Stimulated activated CD8-positive, alpha-beta memory T cell treated with anti-CD3 and anti-CD28 coated beads, Interleukin-4, amount 100 ng/mL, for 4 hours (primary cell): ENCODE data around the gene RRP1.
A peak's percentile ranks its signal among the peaks of the same experiment; 100 is the strongest.

Source experiments
- DNase-seq, 2 donors: peaks; one replicate each; pipeline ENCODE4 v3.0.0-alpha.2; 2020; ENCODE audit warnings: low read depth in 2 of 2, low spot score in 1 of 2

Gene RRP1

GRCh38 chr21:43775795-43776430 is 13.5 kb upstream of the RRP1 start, which contains the start of gene CSTB:
Gene CSTB, minus strand, starts transcription at chr21:43776308. Its CDS starts 39 bp downstream, at chr21:43776269.
- DNase-seq = peak; percentile 61 to 75

DNA sequence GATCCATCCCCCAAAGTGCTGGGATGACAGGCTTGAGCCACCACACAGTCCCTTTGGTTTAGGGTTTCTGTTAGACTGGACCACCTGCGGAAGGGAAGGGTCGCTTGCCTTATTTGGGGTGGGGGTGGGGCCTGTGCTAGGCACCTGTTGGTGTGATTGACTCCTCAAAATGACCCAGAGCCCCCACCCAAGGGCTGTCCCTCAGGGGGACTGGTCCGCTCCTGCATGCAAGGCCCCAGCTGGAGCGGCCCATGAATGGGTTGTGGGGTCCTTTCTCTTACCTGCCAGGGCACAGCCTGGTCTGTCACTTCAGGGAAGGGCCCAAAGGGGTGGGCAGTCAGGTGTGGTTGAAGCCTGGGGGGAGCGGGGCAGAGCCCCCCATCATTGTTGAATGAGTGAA is 11.4 kb upstream of the RRP1 start:
- DNase-seq = no peak

- no peak for DNase-seq
Observed at GRCh38 chr21:43778469-43779335, 10.7 kb upstream of the RRP1 start.

- no peak for DNase-seq
Observed at GRCh38 chr21:43779660-43780059, 9.7 kb upstream of the RRP1 start.

- DNase-seq = no peak
Observed at GRCh38 chr21:43781846-43782245, 7.5 kb upstream of the RRP1 start.

GRCh38 chr21:43782431-43783097 is 6.8 kb upstream of the RRP1 start:
- DNase-seq = no peak

DNA sequence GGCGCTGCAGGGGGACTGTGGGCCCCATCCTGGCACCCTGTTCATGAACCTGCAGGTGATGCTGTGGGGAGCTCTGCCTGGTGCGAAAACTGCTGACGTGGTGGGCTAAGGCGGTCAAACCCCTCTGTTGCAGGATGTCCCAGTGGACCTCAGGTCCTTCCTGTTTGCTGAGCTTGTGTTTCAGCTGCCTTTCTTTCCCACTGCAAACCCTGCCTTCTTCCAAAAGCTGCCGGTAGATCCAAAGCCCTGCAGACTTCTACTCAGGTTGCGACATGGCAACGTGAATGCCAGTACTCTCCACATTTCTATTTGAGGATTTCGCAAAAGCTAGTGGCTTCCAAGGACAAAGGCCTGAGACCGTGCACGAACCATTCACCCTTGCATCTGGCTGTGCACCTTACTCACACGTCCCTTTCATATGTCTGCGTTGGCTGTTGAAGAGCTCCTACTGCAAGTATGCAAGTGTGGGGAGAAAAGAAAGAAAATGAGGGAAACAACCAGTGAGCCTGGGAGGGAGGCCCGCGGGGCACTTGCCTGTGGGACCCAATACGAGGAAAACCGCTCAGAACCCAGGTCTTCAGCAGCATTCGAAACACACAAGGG is 6.2 kb upstream of the RRP1 start:
- no peak for DNase-seq

- DNase-seq = no peak
Observed at GRCh38 chr21:43785134-43785533, 4.2 kb upstream of the RRP1 start.

DNA sequence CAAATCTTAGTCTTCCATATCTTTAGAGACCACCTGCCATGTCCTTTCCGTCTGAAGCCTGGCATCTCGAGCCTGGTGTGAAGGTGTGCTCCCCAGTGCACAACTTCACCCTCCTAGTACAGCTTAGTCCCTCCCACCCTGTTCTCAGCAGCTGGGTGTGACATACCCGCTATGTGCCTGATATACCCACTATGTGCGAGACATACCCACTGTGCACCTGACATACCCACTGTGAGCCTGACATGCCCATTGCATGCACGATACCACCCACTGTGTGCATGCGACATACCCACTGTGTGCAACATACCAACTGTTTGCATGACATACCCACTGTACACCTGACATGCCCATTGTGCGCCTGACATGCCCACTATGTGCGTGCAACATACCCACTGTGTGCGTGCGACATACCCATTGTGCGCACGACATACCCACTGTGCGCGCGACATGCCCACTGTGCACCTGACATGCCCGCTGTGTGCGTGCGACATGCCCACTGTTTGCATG is 3.0 kb upstream of the RRP1 start:
- no peak for DNase-seq

GRCh38 chr21:43786807-43787440 is 2.5 kb upstream of the RRP1 start:
- no peak for DNase-seq

DNA sequence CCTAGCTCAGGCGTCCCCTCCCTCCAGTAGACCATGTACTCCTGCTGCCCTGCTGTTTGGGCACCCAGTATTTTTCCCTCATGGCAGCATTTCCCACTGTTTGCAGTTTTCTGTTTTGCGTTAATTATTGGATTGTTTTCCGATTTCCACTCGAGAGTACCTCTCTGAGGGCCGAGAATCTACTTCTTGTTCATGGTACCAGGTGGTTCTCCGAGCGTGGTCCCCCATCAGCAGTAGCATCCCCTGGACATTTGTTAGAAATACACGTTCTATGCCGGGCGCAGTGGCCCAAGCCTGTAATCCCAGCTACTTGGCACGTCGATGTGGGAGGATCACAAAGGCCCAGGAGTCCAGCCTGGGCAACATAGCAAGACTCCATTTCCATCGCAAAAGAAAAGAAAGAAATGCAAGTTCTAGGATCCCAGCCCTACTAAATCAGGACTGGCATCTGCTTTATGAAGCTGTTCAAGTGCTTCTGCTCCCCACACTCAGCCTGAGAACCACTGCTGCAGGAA is 690 bp downstream of the RRP1 start:
- no peak for DNase-seq

DNA sequence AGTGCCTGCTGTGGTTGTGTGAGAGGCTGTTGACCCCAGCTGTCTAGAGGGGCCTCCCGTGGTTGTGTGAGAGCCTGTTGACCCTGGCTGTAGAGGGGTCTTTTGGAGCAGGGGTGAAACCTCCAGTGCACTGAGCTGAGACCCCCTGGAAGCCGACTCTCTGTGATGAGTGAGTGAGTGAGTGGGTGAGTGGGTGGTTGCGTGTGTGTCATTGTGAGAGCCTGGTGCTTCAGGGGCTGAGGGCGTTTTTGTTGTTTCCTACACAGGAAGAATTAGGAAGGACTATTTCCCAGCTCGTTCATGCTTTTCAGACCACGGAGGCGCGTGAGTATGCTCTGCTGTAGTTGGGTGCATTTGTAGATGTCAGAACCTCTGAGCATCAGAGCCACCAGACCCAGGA is 3.0 kb downstream of the RRP1 start:
- DNase-seq = no peak

DNA sequence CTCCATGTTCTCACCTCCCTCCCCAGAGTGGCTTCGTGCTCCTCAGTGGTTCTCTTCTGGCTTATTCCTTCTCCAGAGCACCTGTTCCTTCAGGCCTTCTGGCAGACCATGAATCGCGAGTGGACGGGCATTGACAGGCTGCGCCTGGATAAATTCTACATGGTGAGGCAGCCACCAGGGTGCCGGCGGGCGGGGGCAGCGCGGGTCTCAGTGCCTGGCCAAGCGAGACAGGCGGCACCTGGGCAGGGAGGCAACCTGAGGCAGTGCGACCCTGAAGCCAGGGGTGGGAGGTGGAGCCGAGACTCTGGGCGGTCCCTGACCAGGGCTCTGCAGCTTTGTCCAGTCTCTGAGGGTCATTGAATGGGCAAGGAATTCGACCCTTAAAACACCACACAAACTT is 3.9 kb downstream of the RRP1 start:
- DNase-seq = no peak

GRCh38 chr21:43794311-43794710 is 4.9 kb downstream of the RRP1 start:
- no peak for DNase-seq

- no peak for DNase-seq
Observed at GRCh38 chr21:43794857-43795256, 5.5 kb downstream of the RRP1 start.

GRCh38 chr21:43797415-43797814 is 8.0 kb downstream of the RRP1 start:
- DNase-seq = no peak

DNA sequence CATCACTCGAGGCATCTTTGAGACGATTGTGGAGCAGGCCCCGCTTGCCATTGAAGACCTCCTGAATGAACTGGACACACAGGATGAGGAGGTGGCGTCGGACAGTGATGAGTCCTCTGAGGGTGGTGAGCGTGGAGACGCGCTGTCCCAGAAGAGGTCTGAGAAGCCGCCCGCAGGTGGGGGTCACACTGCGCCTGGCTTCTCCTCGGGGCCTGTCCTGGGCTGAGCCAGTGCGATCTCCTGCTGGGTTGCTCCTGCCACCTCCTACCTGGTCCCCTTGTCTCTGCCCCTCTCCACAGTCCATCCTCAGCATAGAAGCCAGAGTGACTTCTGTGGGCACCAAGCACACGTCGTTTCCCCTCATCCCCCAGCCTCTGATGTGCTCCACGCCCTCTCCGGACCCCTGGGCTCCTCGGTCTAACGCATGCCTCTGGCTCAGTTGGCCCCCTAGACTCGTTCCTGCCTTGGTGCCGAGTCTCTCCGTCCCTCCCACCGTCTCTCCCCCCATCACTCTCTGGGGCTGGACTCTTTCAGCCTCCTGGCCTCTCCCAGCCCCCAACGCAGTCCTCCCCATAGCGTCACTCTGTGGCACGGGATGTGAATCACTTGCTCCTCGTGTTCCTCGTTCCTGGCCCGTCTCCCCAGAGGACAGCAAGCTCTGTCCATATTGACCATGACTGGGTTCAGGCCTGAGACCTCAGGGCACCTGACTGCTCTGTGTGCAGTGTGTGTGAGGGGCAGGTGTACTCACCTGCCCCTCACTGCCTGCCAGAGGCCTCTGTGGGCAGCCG is 8.7 kb downstream of the RRP1 start:
- DNase-seq = no peak

DNA sequence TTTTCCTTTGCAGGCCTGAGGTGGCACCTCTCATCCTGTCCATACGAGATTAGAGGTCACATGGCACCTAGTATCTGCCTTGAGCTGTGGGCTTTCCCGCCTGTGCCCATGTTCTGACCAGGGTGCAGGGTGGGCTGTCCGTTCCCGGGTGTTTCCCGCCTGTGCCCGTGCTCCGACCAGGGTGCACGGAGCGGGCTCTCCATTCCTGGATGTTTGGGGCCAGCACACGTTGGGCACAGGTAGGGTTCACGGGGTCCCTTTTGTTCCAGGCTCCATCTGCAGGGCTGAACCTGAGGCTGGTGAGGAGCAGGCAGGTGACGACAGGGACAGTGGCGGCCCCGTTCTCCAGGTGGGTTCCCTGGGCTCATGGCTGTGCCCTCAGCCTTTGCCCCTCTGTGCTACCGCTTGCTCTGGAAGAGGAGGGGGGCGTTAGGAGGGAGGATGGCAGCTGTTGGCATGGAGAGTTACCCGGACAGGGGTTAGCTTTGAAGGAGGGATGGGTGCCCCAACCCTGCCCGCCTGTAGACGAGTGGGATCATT is 10.0 kb downstream of the RRP1 start:
- no peak for DNase-seq

DNA sequence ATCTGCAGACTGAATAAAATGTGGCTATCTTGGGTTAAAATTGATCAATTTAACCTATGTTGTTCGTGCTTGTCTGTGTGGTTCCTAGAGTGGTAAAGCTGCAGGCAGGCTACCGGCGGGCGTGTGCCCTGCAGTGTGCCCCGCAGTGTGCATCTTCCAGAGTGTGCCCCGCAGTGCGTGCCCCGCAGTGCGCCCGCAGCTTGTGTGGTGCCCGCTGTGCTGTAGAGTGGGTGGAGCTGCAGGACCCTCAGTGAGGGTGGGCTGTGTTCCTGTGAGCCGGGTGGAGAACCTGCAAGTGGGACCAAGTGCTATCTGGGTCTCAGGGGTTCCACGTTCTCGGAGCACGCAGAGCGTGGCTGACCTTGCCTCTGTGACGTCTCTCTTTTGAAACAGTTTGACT is 10.7 kb downstream of the RRP1 start:
- DNase-seq = no peak

DNA sequence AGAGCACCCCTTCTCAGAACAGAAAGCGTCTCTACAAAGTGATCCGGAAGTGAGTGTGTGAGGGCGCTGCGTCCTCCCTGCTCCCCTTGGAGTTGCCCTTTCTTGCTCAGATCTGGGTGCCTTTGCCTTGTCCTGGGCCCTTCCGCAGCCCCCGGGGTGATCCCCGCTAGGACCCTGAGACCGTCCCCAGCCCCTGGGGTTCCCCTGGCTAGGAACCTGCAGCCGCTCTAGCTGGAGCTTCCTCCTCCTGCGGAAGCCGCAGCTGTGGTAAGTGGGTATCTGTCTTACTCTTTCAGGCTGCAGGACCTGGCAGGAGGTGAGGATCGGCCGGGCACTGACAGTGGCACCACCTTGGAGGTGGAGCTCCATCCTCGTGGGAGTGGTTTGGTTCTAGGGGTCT is 11.2 kb downstream of the RRP1 start:
- DNase-seq = no peak
